ENCODE results near the gene SMYD3. TPM values are rescaled to one million over a fixed set of nuclear protein-coding genes. Genes with fewer than 3 reads are reported as not detected.

SMYD3 gene
- total RNA-seq, 3 donors from 2014 or later (not counting 1 experiment from before 2014, with no cell fraction given) = 43.6 to 48.0 (median 46.1) TPM

DNA sequence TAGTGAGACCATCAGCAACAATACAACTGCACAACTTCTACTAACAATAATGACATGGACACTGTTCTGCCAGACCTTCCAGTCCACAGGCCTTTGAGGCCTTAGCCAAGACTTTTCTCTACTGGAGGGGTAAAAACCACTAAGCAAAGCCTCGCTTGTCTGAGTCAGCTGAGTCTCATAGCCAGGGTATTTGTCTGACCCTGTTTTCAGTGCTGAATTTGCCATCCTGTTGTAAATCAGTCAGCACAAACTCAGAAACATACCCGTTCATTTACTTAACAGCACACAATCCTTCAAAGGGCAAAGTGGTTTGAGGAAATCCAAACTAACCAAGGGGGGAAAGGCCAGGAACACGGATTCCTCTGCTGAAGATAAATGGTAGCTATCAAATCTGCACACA, 537.8 kb downstream of the SMYD3 start:
- Mint-ChIP-seq H3K27ac (no peak overlapping the region), H3K36me3 (no peaks in the 10 kb centered on the region), H3K4me3 (no peak overlapping the region), H3K4me1 (peaks cover 0 to 5% of the 10 kb centered on the region in 2 donors), H3K9me3 (no peaks in the 10 kb centered on the region), H3K27me3 (ENCODE audit: low read depth in 2 of 2) (no peaks in the 10 kb centered on the region)
- Histone ChIP-seq H3K4me1 (ENCODE audit: control insufficient read depth, insufficient read depth, low read length) (no peaks in the 10 kb centered on the region), H3K27ac (ENCODE audit: low read length) (no peak overlapping the region), H3K9me3 (ENCODE audit: control insufficient read depth, insufficient read depth, low read length) (no peaks in the 10 kb centered on the region), H3K36me3 (ENCODE audit: control insufficient read depth, insufficient read depth, low read length) (no peaks in the 10 kb centered on the region), H3K27me3 (ENCODE audit: control insufficient read depth, insufficient read depth, low read length) (no peaks in the 10 kb centered on the region), H3K4me3 (ENCODE audit: low read length) (no peak overlapping the region)
- DNase-seq (no peak), ATAC-seq (no peak)
- intact Hi-C loops (cut with micrococcal nuclease) = no loop called here
- TF ChIP-seq, protein P1, sequence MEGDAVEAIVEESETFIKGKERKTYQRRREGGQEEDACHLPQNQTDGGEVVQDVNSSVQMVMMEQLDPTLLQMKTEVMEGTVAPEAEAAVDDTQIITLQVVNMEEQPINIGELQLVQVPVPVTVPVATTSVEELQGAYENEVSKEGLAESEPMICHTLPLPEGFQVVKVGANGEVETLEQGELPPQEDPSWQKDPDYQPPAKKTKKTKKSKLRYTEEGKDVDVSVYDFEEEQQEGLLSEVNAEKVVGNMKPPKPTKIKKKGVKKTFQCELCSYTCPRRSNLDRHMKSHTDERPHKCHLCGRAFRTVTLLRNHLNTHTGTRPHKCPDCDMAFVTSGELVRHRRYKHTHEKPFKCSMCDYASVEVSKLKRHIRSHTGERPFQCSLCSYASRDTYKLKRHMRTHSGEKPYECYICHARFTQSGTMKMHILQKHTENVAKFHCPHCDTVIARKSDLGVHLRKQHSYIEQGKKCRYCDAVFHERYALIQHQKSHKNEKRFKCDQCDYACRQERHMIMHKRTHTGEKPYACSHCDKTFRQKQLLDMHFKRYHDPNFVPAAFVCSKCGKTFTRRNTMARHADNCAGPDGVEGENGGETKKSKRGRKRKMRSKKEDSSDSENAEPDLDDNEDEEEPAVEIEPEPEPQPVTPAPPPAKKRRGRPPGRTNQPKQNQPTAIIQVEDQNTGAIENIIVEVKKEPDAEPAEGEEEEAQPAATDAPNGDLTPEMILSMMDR (IDR thresholded peaks at IDR 0.05) = no peak
- 80% methylated on average over 2 of the region's 3 CpGs for WGBS (ENCODE audit: insufficient coverage)

- Histone ChIP-seq H3K36me3 (ENCODE audit: control insufficient read depth, insufficient read depth, low read length) (no peaks in the 10 kb centered on the region), H3K4me1 (ENCODE audit: control insufficient read depth, insufficient read depth, low read length) (no peaks in the 10 kb centered on the region), H3K27ac (ENCODE audit: low read length) (no peak overlapping the region), H3K4me3 (ENCODE audit: low read length) (no peak overlapping the region), H3K27me3 (ENCODE audit: control insufficient read depth, insufficient read depth, low read length) (no peaks in the 10 kb centered on the region), H3K9me3 (ENCODE audit: control insufficient read depth, insufficient read depth, low read length) (no peaks in the 10 kb centered on the region)
- no peaks in the 10 kb centered on the region for H3K27me3 Mint-ChIP-seq (ENCODE audit: low read depth in 2 of 2)
- no peak overlapping the region for H3K4me3 Mint-ChIP-seq
- DNase-seq (no peak), ATAC-seq (no peak)
- H3K4me1 Mint-ChIP-seq = peaks cover 0 to 5% of the 10 kb centered on the region in 2 donors
- intact Hi-C loops (cut with micrococcal nuclease) = no loop called here
- H3K36me3 Mint-ChIP-seq = no peaks in the 10 kb centered on the region
- TF ChIP-seq, protein P1 (IDR thresholded peaks at IDR 0.05) = no peak
- 96% methylated on average over 6 of the region's 6 CpGs for WGBS (ENCODE audit: insufficient coverage)
- H3K27ac Mint-ChIP-seq = no peak overlapping the region
- H3K9me3 Mint-ChIP-seq = no peaks in the 10 kb centered on the region
These were observed 538.3 kb downstream of the SMYD3 start for GRCh38 chr1:245968775-245969174.

GRCh38 chr1:245965398-245965797, 541.7 kb downstream of the SMYD3 start:
- Histone ChIP-seq H3K36me3 (ENCODE audit: control insufficient read depth, insufficient read depth, low read length) (no peaks in the 10 kb centered on the region), H3K4me1 (ENCODE audit: control insufficient read depth, insufficient read depth, low read length) (no peaks in the 10 kb centered on the region), H3K4me3 (ENCODE audit: low read length) (no peak overlapping the region), H3K9me3 (ENCODE audit: control insufficient read depth, insufficient read depth, low read length) (no peaks in the 10 kb centered on the region), H3K27me3 (ENCODE audit: control insufficient read depth, insufficient read depth, low read length) (no peaks in the 10 kb centered on the region), H3K27ac (ENCODE audit: low read length) (no peak overlapping the region)
- 88% methylated on average over 3 of the region's 3 CpGs for WGBS (ENCODE audit: insufficient coverage)
- no peaks in the 10 kb centered on the region for H3K36me3 Mint-ChIP-seq
- no peaks in the 10 kb centered on the region for H3K9me3 Mint-ChIP-seq
- TF ChIP-seq, protein P1 (IDR thresholded peaks at IDR 0.05) = no peak
- H3K27ac Mint-ChIP-seq = no peak overlapping the region
- no peak overlapping the region for H3K4me3 Mint-ChIP-seq
- peaks cover 0 to 5% of the 10 kb centered on the region in 2 donors for H3K4me1 Mint-ChIP-seq
- intact Hi-C loops (cut with micrococcal nuclease) = no loop called here
- no peaks in the 10 kb centered on the region for H3K27me3 Mint-ChIP-seq (ENCODE audit: low read depth in 2 of 2)
- DNase-seq (no peak), ATAC-seq (no peak)

DNA sequence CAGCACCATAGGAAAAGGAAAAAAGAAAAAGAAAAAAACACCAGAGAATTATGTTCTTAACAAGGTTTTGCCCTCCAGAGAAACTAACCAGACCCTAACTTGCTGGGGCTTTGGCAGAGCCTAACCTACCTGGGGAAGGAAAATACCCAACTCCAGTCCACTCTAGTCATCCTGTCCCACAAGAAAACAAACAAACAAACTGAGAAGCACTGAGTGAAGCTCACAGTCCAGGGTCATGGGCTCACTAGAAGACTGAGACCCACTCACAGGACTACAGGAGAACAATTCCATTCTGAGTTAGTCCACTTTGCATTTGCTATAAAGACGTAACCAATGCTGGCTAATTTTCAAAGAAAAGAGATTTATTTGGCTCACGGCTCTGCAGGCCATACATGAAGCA, 543.4 kb downstream of the SMYD3 start:
- no peak for DNase-seq
- Mint-ChIP-seq H3K4me3 (no peak overlapping the region), H3K36me3 (no peaks in the 10 kb centered on the region), H3K27me3 (ENCODE audit: low read depth in 2 of 2) (no peaks in the 10 kb centered on the region), H3K9me3 (no peaks in the 10 kb centered on the region), H3K27ac (no peak overlapping the region), H3K4me1 (peaks cover 0 to 5% of the 10 kb centered on the region in 2 donors)
- 98% methylated on average over 2 of the region's 2 CpGs for WGBS (ENCODE audit: insufficient coverage)
- H3K27ac ChIP-seq (ENCODE audit: low read length) = no peak overlapping the region
- no peaks in the 10 kb centered on the region for H3K9me3 ChIP-seq (ENCODE audit: control insufficient read depth, insufficient read depth, low read length)
- no peak for ATAC-seq
- H3K4me1 ChIP-seq (ENCODE audit: control insufficient read depth, insufficient read depth, low read length) = no peaks in the 10 kb centered on the region
- H3K36me3 ChIP-seq (ENCODE audit: control insufficient read depth, insufficient read depth, low read length) = no peaks in the 10 kb centered on the region
- intact Hi-C loops (cut with micrococcal nuclease) = no loop called here
- TF ChIP-seq, protein P1 (IDR thresholded peaks at IDR 0.05) = no peak
- no peaks in the 10 kb centered on the region for H3K27me3 ChIP-seq (ENCODE audit: control insufficient read depth, insufficient read depth, low read length)
- no peak overlapping the region for H3K4me3 ChIP-seq (ENCODE audit: low read length)

Measured in natural killer cell (primary cell).